Medulla oblongata (tissue), 1 donor: ENCODE results near the gene LKAAEAR1.

Experiments used
- DNase-seq: peaks from one replicate; pipeline ENCODE4 v3.0.0-alpha.2; 2015; ENCODE audit errors: extremely low spot score

LKAAEAR1 gene

GRCh38 chr20:64078934-64079272 is 5.3 kb downstream of the LKAAEAR1 start:
- DNase-seq = no peak

GRCh38 chr20:64077876-64078551 is 6.2 kb downstream of the LKAAEAR1 start:
- DNase-seq = peak; percentile 33

- no peak for DNase-seq
Measured at GRCh38 chr20:64077541-64077875, 6.7 kb downstream of the LKAAEAR1 start.

- peak; percentile 66 for DNase-seq
Measured at GRCh38 chr20:64077094-64077493, 7.1 kb downstream of the LKAAEAR1 start.

- DNase-seq = no peak
Measured at GRCh38 chr20:64076061-64076997, 7.9 kb downstream of the LKAAEAR1 start.

- DNase-seq = no peak
Measured at GRCh38 chr20:64075556-64075955, 8.6 kb downstream of the LKAAEAR1 start.

GRCh38 chr20:64074963-64075362 is 9.2 kb downstream of the LKAAEAR1 start:
- DNase-seq = no peak

- DNase-seq = no peak
Measured at GRCh38 chr20:64074184-64074789, 9.9 kb downstream of the LKAAEAR1 start.

- DNase-seq = no peak
Measured at GRCh38 chr20:64073476-64074183, 10.6 kb downstream of the LKAAEAR1 start.

- no peak for DNase-seq
Measured at GRCh38 chr20:64072498-64073063, 11.6 kb downstream of the LKAAEAR1 start.

GRCh38 chr20:64071341-64072332 is 12.6 kb downstream of the LKAAEAR1 start:
- no peak for DNase-seq

- DNase-seq = no peak
Measured at GRCh38 chr20:64070244-64070993, 13.8 kb downstream of the LKAAEAR1 start.

GRCh38 chr20:64069614-64070243 is 14.5 kb downstream of the LKAAEAR1 start:
- no peak for DNase-seq

- DNase-seq = no peak
Measured at GRCh38 chr20:64069209-64069613, 15.0 kb downstream of the LKAAEAR1 start.

- DNase-seq = no peak
Measured at GRCh38 chr20:64068386-64069208, 15.6 kb downstream of the LKAAEAR1 start.

GRCh38 chr20:64067733-64068307 is 16.4 kb downstream of the LKAAEAR1 start:
- DNase-seq = no peak

GRCh38 chr20:64067005-64067632 is 17.1 kb downstream of the LKAAEAR1 start:
- no peak for DNase-seq

- DNase-seq = no peak
Measured at GRCh38 chr20:64065974-64066343, 18.2 kb downstream of the LKAAEAR1 start.
